Coronary artery (tissue), 2 donors: Measurements from ENCODE around the gene UBXN6.

ENCODE experiments used
- DNase-seq: peaks from one replicate; pipeline ENCODE4 v3.0.0-alpha.2; 2017; ENCODE audit warnings: low spot score
- H3K27ac ChIP-seq, 2 donors: fragments of 200-600 bp; sonication (generic); one replicate each; pipeline ENCODE4 v1.5.1; 2016 to 2019
- H3K4me3 ChIP-seq: fragments of 200-600 bp; sonication (generic); 2 replicates; pipeline ENCODE4 v1.5.1; 2016; ENCODE audit warnings: mild to moderate bottlenecking, moderate library complexity
- TF ChIP-seq, protein P1 (sequence below): fragments of 200-600 bp; sonication (generic); IDR thresholded peaks from one replicate; pipeline ENCODE4 v1.5.1; 2019; ENCODE audit warnings: antibody characterized with exemption

The UBXN6 gene

DNA sequence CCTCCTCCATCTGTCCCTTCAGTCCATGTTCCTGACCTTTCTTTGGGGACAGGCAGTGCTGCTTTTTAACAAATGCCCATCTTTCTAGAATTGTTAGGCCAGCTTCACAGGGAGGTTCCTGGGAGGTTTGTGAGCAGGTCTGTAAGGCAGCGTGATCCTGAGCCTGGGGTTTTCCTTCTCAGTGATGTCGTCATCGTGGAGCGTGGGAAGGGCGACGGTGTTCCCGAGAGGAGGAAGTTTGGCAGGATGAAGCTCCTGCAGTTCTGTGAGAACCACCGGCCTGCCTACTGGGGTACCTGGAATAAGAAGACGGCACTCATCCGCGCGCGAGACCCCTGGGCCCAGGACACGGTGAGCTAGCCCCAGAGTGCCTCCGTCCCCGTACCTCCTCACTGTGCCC, 28.3 kb downstream of the UBXN6 start:
- DNase-seq: no peak
- Histone ChIP-seq H3K4me3 (no peak overlapping the region), H3K27ac (no peak overlapping the region)
- TF ChIP-seq, protein P1, sequence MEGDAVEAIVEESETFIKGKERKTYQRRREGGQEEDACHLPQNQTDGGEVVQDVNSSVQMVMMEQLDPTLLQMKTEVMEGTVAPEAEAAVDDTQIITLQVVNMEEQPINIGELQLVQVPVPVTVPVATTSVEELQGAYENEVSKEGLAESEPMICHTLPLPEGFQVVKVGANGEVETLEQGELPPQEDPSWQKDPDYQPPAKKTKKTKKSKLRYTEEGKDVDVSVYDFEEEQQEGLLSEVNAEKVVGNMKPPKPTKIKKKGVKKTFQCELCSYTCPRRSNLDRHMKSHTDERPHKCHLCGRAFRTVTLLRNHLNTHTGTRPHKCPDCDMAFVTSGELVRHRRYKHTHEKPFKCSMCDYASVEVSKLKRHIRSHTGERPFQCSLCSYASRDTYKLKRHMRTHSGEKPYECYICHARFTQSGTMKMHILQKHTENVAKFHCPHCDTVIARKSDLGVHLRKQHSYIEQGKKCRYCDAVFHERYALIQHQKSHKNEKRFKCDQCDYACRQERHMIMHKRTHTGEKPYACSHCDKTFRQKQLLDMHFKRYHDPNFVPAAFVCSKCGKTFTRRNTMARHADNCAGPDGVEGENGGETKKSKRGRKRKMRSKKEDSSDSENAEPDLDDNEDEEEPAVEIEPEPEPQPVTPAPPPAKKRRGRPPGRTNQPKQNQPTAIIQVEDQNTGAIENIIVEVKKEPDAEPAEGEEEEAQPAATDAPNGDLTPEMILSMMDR: no peak

DNA sequence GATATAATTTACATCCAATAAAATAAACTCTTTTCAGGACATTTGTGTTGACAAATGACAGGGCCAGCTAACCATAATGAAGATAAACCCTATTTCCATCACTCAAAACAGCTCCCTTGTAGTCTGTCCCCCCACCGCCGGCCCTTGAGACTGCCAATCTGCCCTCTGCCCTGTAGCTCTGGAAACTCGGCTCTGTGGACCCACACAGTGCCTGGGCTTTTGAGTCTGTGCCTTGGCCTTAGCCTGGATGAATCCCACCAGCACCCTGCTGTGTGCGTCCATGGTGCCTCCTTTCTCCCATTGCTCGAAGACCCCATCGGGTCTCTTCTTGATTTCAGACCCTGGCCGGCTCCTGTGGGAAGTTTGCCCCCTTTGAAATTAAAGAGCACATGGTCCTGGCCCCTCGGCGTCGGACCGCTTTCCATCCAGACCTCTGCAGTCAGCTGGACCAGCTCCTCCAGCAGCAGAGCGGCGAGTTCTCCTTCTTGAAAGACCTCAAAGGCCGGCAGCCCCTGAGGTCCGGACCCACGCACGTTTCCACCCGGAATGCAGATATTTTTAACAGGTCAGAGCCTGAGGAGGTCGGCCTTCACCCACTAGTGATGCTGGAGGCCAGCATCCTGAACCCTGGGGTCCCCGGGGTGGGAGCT, 29.1 kb downstream of the UBXN6 start:
- Histone ChIP-seq H3K27ac (no peak overlapping the region), H3K4me3 (no peak overlapping the region)
- TF ChIP-seq, protein P1: no peak
- no peak for DNase-seq

DNA sequence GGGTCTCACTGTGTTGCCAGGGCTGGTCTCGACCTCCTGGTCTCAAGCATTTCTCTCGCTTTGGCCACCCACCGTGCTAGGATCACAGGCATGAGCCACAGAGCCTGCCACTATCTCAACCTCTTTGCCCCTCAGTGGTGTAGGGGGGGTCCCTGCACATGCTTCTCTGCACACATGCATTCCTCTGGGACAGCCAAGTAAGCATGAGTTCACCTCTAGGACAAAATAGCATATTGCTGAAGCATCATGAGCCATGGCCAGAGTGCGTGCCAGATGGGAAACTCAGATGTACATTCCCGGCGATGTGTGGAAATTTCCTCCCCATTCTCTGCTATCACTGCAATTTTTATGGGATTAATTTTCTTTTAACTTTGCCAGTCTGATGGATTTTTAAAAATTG, 32.1 kb downstream of the UBXN6 start:
- H3K4me3 ChIP-seq: no peak overlapping the region
- no peak overlapping the region for H3K27ac ChIP-seq
- TF ChIP-seq, protein P1: no peak
- no peak for DNase-seq

DNA sequence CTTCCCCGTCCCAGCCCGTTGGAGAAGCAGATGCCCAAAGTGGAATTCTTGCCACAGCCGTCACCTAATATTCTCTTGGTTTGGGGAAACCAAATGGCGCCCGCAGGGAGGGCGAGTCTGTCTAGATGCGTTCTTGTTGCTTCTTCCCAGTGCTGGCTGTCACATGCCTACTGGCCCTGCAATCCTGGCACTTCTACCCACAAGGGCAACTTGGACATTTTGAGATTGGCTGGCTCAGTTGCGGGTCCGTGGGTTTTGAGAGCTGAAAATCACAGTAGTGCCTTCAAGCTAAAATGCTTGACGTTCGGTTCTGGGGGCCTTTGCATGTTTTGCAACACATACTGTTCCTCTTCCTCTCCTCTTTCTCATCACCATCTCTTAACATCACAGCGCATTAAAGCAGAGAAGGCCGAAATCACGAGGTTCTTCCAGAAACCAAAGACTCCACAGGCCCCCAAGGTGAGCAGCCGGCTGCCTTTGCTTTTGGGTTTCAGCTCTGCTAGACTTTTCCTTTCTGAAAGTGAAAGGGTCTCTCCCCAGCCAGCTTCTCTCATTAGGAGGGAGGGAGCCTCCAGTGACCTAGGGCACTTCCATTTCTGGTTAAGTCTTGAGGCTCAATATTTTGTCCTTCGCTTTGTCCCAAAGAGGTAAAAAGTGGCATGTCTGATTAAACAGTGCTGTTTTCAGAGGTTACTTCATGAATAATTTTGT, 34.0 kb downstream of the UBXN6 start:
- TF ChIP-seq, protein P1: no peak
- DNase-seq: no peak
- no peak overlapping the region for H3K4me3 ChIP-seq
- H3K27ac ChIP-seq: no peak overlapping the region

DNA sequence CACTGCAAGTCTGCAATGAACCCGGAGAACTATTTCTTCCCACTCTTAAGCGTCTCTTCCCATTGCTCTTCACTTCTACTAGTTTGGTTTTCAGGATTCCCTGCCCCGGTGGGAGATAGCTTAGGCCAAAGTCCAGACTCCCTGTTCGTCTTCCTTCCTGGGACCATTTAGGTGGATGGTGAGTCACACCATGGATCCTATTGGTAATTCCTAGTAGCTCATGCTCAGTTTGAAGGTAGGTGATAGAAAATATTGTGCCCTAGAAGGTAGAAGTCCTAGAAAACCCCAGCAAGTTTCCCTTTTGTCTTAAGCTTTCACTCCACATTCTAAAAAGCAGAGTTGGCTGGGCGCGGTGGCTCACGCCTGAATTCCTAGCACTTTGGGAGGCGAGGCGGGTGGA, 41.3 kb downstream of the UBXN6 start:
- Histone ChIP-seq H3K4me3 (no peak overlapping the region), H3K27ac (no peak overlapping the region)
- TF ChIP-seq, protein P1: no peak
- no peak for DNase-seq

GRCh38 chr19:4415352-4415751, 42.2 kb downstream of the UBXN6 start:
- TF ChIP-seq, protein P1: no peak
- Histone ChIP-seq H3K27ac (no peak overlapping the region), H3K4me3 (no peak overlapping the region)
- DNase-seq: no peak

DNA sequence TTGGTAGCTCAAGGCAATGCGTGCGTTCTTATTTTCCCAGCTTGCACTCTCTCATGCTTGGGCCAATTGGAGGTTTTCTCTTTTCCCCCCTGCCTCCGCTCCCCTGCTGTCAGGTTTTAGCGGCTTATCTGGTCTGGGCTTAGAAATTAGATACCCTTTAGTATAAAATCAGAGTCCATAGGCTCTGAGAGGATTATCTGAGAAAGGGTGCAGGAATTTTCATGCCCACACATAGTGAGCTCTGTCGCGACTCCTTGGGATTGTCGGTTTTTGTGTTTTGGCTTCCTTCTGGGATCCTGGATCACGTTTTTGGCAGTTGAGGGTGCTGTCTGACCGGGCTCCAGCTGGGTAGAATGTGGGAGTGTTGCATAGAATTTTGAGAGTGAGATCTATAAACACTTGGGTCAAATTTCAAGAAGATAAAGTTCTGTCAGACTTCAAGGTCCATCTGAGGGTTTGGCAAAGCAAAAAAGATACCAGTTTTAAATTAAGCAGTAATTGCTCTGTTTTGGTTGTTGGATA, 42.7 kb downstream of the UBXN6 start:
- TF ChIP-seq, protein P1: no peak
- DNase-seq: no peak
- no peak overlapping the region for H3K27ac ChIP-seq
- H3K4me3 ChIP-seq: no peak overlapping the region
